MV-4-11 (cell line): Measurements from ENCODE around the gene MAPK10.

Experiments
- DNase-seq: peaks from one replicate; lab custom pipeline; 2025; lab: John Stamatoyannopoulos, UW

Gene MAPK10

GRCh38 chr4:86359944-86360478, at the start of gene MAPK10:
MAPK10 (minus strand) TSS chr4:86360053.
- peak; percentile 93 for DNase-seq

- no peak for DNase-seq
Measured at GRCh38 chr4:86403575-86403974, 43.7 kb upstream of the MAPK10 start.

DNA sequence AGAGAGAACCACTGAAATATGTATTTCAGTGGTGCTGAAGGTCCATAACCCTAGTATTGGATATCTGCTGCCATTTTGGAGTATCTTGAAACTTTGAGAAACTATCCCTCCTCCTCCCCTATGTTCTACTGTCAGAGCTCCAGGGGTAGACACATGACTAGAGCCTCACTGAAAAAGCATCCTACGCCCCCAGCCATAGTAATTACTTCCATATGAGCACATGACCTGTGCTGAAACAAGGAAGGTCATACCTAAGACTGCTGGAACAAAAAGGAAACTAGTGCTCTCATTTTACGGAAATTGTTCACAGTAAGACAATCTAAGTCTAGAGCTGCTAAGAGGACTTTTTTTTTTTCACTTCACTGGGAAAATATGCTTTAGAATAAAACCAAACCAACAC, 42.0 kb upstream of the MAPK10 start:
- no peak for DNase-seq

DNA sequence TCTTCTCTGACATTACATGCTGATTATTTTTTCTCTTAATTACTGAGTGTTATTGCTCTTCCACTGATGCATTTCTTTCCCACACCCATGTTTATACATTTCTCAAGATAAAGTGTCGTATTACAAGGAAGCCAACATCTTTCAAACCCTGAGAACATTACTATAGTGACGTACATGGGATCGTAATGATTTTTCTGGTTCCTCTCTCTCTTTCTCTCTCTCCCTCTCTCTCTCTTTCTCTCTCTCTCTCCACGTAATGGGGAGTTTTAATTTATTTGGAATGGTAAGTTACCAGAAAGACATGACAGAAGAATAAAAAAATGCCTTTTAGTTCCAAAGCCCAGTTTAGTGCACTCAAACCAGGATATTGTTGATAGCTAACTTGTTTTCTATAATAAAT, 40.4 kb upstream of the MAPK10 start:
- DNase-seq, result no peak

DNA sequence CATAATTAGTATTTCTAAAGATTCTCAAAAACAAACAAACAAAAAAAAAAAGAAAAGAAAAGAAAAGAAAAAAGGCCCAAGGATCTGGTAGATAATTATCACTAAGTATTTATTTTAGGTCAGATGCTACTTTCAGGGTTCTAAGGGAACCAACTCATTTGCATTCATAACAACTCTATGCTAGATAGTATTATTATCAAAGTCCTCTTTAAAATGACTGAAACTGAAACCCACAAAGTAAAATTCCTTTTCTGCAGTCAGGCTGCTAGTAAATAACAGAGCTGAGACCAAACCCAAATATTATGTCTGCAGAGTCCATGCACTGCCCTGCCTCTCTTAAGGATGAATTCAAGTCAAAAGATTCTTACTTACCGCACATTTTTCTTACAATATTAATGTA, 38.3 kb upstream of the MAPK10 start:
- no peak for DNase-seq

GRCh38 chr4:86393749-86394148, 33.9 kb upstream of the MAPK10 start:
- DNase-seq, result no peak

GRCh38 chr4:86389664-86390063, 29.8 kb upstream of the MAPK10 start:
- DNase-seq, result no peak

- no peak for DNase-seq
Measured at GRCh38 chr4:86388252-86388651, 28.4 kb upstream of the MAPK10 start.

DNA sequence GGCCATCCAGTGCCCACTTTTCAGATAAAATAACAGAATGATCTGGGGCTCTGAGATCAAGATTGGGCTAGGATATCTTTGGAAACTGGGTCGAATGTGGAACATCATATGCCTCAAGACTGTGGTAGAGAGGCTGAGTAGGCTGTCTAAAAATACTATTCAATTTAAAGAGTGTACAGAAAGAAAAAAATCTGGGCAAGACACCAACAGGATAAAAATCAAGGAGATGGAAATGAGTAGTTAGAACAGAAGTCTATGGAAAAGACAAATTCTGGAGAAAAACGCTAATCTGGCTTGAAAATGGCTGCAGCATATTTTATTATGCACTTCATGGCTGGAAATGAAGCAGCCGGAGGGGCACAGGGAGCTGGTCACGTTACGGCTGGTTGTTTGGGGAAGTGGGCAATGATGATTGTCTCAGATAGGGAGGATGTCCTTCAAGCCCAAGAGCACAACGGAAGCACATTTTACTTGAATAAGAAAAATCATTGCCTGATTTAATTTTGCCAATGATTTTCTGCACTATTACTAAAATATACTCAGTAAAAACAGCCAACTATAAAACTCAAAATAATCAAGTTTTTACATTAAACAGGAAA, 27.1 kb upstream of the MAPK10 start:
- no peak for DNase-seq

- DNase-seq, result no peak
Measured at GRCh38 chr4:86386201-86386600, 26.3 kb upstream of the MAPK10 start.

DNA sequence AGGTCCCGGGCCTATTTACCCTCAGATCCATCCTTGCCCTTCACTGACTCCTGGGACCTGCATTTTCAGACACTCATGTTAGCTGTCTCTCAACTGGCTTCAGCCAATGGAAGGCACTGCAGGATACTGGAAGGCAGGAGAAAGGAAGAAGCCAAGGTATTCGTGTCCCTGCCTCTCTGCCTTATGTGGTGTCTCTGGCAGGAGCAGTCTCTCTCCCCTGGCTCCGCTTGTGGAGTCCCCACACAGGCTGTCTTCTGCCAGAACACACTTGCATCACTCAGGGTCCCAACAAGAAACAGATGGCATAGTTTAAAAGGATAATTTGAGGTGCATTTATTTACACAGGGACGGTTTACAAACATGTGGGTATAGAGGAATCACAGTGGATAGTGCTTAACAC, 21.6 kb upstream of the MAPK10 start:
- no peak for DNase-seq

GRCh38 chr4:86380181-86380724, 20.4 kb upstream of the MAPK10 start:
- DNase-seq, result no peak

GRCh38 chr4:86376850-86377249, 17.0 kb upstream of the MAPK10 start:
- no peak for DNase-seq

GRCh38 chr4:86368433-86368832, 8.6 kb upstream of the MAPK10 start:
- no peak for DNase-seq

DNA sequence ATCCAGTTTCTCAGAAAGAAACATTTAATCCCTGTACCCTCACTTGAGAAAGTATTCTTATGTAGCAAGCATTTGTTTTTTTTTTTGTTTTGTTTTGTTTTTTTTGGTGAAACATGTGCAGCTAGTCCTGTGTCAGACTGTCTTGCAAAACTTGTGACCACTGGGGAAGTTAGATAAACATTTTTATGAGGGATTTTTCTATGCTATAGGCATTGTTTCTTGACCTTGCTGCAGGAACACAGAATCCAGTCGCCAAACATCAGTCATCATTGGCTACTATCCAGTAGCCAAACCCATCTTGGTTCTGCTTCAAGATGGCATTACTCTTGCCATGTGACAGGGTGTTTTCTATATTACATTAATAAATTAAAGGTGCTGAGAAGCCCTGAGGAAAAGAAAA, 7.7 kb upstream of the MAPK10 start:
- no peak for DNase-seq

GRCh38 chr4:86366920-86367319, 7.1 kb upstream of the MAPK10 start:
- DNase-seq, result no peak

DNA sequence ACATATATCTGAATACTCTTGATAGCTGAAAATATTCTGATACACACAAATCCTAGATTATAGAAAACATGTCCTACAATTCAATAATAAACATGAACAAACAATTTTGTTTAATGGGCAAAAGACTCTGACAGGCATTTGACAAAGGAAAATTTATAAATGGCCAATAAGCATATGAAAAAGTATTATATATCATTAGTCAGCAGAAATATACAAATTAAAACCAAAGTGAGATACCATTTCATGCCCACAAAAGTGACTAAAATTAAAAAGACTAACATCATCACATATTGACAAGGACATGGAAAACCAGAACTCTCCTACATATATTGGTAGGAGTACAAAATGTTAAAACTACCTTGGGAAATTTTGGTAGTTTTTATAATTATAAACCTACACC, 2.7 kb upstream of the MAPK10 start:
- DNase-seq, result no peak

GRCh38 chr4:86358257-86358656, 1.6 kb downstream of the MAPK10 start:
- no peak for DNase-seq

- DNase-seq, result no peak
Measured at GRCh38 chr4:86357608-86358007, 2.2 kb downstream of the MAPK10 start.

DNA sequence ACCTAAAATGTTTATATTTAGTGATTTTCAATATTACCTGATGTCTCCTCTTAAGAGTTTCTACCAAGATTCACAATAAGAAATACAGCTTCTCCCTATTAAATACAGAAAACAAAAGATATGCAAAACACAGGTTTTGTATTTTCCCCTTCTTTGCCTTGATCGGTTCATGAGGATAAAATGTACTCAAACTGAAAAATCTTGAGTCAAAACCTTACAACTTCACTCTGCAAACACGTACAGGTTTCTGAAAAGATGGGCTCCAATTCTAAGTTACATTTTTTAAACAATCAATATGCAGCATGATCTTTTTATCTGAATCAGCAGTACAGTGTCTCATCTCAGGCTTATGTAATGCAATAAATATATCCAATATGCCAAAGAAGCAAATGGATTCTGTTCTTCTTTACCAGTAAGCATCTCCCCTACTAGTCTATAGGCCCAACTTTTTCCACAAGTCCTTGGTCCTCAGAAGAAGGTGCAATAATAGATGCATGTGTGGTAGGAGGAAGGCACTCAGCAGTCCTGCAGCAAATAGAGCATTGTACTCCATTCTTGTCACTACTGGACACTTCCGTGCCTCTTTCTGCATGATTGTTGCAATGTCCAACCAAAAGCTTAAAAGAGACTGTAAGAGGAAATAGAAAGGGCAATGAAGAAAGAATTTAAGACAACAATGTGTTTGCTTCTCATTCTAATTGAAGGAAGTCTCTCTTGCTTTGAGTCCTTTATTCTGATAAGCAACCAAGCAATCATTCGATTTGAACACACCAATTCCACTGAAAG, 3.2 kb downstream of the MAPK10 start:
- no peak for DNase-seq

DNA sequence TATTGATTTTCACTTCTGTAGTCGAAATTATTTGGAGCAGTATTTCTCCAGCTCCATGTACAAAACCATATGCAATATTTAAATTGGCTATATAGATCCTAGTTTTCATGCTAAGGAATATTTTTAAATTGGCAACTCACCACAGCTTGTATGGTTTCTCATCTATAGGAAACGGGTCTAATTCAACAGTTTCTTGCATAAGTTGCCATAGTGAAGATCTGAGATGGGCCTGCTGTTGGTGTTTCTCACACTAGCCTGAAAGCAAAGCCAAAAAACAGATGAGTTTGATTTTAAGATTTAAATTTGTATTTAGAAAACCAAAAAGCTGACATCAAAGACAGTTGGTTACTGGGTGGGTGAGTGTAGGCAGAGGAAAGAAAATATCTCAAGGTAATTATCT, 5.5 kb downstream of the MAPK10 start:
- no peak for DNase-seq

- no peak for DNase-seq
Measured at GRCh38 chr4:86346320-86346719, 13.5 kb downstream of the MAPK10 start.

GRCh38 chr4:86344127-86344526, 15.7 kb downstream of the MAPK10 start:
- no peak for DNase-seq
